DOHH2 (cell line): ENCODE measurements around the gene MBLAC1.

ENCODE experiments used
- EZH2phosphoT487 ChIP-seq: fragments of 200-600 bp; sonication (generic); IDR thresholded peaks from 2 replicates; pipeline ENCODE4 v1.6.1; 2017; ENCODE audit warnings: borderline replicate concordance, mild to moderate bottlenecking, antibody characterized with exemption, low read length, moderate library complexity, mixed read lengths
- TF ChIP-seq, protein P1 (sequence below): fragments of 200-600 bp; sonication (generic); IDR thresholded peaks from one replicate; pipeline ENCODE4 v1.5.1; 2014; ENCODE audit warnings: antibody characterized with exemption, mild to moderate bottlenecking, low read depth, low read length; ENCODE audit not compliant: poor library complexity, severe bottlenecking

- TF ChIP-seq, protein P1, sequence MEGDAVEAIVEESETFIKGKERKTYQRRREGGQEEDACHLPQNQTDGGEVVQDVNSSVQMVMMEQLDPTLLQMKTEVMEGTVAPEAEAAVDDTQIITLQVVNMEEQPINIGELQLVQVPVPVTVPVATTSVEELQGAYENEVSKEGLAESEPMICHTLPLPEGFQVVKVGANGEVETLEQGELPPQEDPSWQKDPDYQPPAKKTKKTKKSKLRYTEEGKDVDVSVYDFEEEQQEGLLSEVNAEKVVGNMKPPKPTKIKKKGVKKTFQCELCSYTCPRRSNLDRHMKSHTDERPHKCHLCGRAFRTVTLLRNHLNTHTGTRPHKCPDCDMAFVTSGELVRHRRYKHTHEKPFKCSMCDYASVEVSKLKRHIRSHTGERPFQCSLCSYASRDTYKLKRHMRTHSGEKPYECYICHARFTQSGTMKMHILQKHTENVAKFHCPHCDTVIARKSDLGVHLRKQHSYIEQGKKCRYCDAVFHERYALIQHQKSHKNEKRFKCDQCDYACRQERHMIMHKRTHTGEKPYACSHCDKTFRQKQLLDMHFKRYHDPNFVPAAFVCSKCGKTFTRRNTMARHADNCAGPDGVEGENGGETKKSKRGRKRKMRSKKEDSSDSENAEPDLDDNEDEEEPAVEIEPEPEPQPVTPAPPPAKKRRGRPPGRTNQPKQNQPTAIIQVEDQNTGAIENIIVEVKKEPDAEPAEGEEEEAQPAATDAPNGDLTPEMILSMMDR, result no peak
- TF ChIP-seq EZH2phosphoT487, result no peak
Measured at GRCh38 chr7:100137851-100138760, 11.3 kb downstream of the MBLAC1 start.
